Common myeloid progenitor, CD34-positive (primary cell): ENCODE data around the gene TSEN15.
"Not testable (repeated sequence)": the region's sequence is repeated elsewhere in the genome, so short reads cannot be mapped to it uniquely, and the experiment has no call there.

Experiments used
- CTCF ChIA-PET: fragments of 350-600 bp; sonication (Branson Sonifier 250); formaldehyde crosslinking; loops from one replicate; lab custom pipeline; 2021; ENCODE audit warnings: antibody characterized with exemption; lab: Charles Lee
- POLR2A ChIA-PET: fragments of 350-600 bp; sonication (Branson Sonifier 250); formaldehyde crosslinking; loops from one replicate; lab custom pipeline; 2021; ENCODE audit warnings: antibody characterized with exemption; lab: Charles Lee
- DNase-seq, 3 donors: peaks; one replicate each; pipeline versions ENCODE4 v3.0.0 to v3.0.0-alpha.2; 2013
- H3K27ac ChIP-seq, 2 experiments: 1 replicate in 1 of 2; 2 replicates in 1 of 2; pipeline ENCODE4 v1.7.0; 2013; ENCODE audit warnings: inconsistent platforms in 2 of 2, low read length in 2 of 2, mild to moderate bottlenecking in 2 of 2, low read depth in 1 of 2, moderate library complexity in 1 of 2; ENCODE audit not compliant: severe bottlenecking in 2 of 2, insufficient read depth in 1 of 2, poor library complexity in 1 of 2
- H3K27me3 ChIP-seq, 5 experiments: replicated peaks in 2 of 5; 1 replicate in 3 of 5; 2 replicates in 2 of 5; pipeline versions ENCODE4 v1.6.1 to v1.7.0; 2013; ENCODE audit warnings: low read length in 4 of 5, mild to moderate bottlenecking in 2 of 5, moderate library complexity in 2 of 5, inconsistent platforms in 1 of 5; ENCODE audit not compliant: insufficient read depth in 5 of 5, control insufficient read depth in 4 of 5
- H3K36me3 ChIP-seq, 4 experiments: 1 replicate in 2 of 4; 2 replicates in 2 of 4; pipeline versions ENCODE4 v1.6.1 to v1.7.0; 2013; ENCODE audit warnings: low read length in 3 of 4, control low read depth in 1 of 4, mild to moderate bottlenecking in 1 of 4; ENCODE audit not compliant: control insufficient read depth in 4 of 4, insufficient read depth in 4 of 4
- H3K4me1 ChIP-seq, 4 experiments: 1 replicate in 3 of 4; 2 replicates in 1 of 4; pipeline versions ENCODE4 v1.6.1 to v1.7.1; 2013; ENCODE audit warnings: low read length in 3 of 4, mild to moderate bottlenecking in 3 of 4, control low read depth in 1 of 4, inconsistent platforms in 1 of 4, moderate library complexity in 1 of 4; ENCODE audit not compliant: control insufficient read depth in 4 of 4, insufficient read depth in 4 of 4; ENCODE audit errors: control extremely low read depth in 1 of 4
- H3K4me3 ChIP-seq, 7 experiments: 1 replicate in 4 of 7; 2 replicates in 3 of 7; pipeline versions ENCODE4 v1.5.1 to v1.7.0; 2013; ENCODE audit warnings: mild to moderate bottlenecking in 7 of 7, low read length in 6 of 7, moderate library complexity in 6 of 7, inconsistent platforms in 2 of 7, low read depth in 2 of 7, control low read depth in 1 of 7; ENCODE audit not compliant: insufficient read depth in 4 of 7, control insufficient read depth in 1 of 7; ENCODE audit errors: extremely low read depth in 1 of 7
- H3K9me3 ChIP-seq, 5 experiments: 1 replicate in 4 of 5; 2 replicates in 1 of 5; pipeline versions ENCODE4 v1.6.1 to v1.7.1; 2013; ENCODE audit warnings: low read length in 4 of 5, mild to moderate bottlenecking in 2 of 5, inconsistent platforms in 1 of 5, low read depth in 1 of 5, moderate library complexity in 1 of 5; ENCODE audit not compliant: control insufficient read depth in 4 of 5, insufficient read depth in 2 of 5; ENCODE audit errors: control extremely low read depth in 1 of 5
- WGBS: methylation state at CpG from one replicate; pipeline ENCODE4 v1.1.5; 2013; ENCODE audit not compliant: insufficient coverage; 5-methylcytosine and 5-hydroxymethylcytosine counted together

Gene TSEN15

GRCh38 chr1:184088037-184088436, 36.5 kb downstream of the TSEN15 start:
- CTCF ChIA-PET = interaction anchor here (1.0 to 1.1 kb wide), 2 partner anchors 11 to 133 kb away, joined by 3 read pairs; no protein-coding TSS in a partner anchor

GRCh38 chr1:184093071-184093470, 41.5 kb downstream of the TSEN15 start:
- no peak for DNase-seq
- CTCF ChIA-PET = no interaction called here
- Histone ChIP-seq H3K27ac (no peak overlapping the region), H3K27me3 (no peaks in the 10 kb centered on the region), H3K9me3 (no peaks in the 10 kb centered on the region), H3K4me1 (no peaks in the 10 kb centered on the region), H3K4me3 (no peak overlapping the region), H3K36me3 (peaks cover 0 to 2% (median 0%) of the 10 kb centered on the region in 4 experiments)
- POLR2A ChIA-PET = no interaction called here
- WGBS = 100% methylated on average over 2 of the region's 2 CpGs

More at GRCh38 chr1:184088037-184088436, 36.5 kb downstream of the TSEN15 start:
- Histone ChIP-seq H3K4me1 (no peaks in the 10 kb centered on the region), H3K9me3 (peaks cover 0 to 5% (median 0%) of the 10 kb centered on the region in 5 experiments), H3K27ac (no peak overlapping the region), H3K4me3 (no peak overlapping the region), H3K36me3 (no peaks in the 10 kb centered on the region), H3K27me3 (no peaks in the 10 kb centered on the region)
- WGBS = 94% methylated on average over 6 of the region's 8 CpGs
- DNase-seq = no peak
- POLR2A ChIA-PET = no interaction called here

GRCh38 chr1:184096005-184096404, 44.5 kb downstream of the TSEN15 start:
- POLR2A ChIA-PET = no interaction called here
- CTCF ChIA-PET = no interaction called here

GRCh38 chr1:184096580-184096979, 45.0 kb downstream of the TSEN15 start:
- H3K4me1 ChIP-seq, H3K27me3 ChIP-seq, H3K27ac ChIP-seq, H3K36me3 ChIP-seq, DNase-seq, POLR2A ChIA-PET, H3K4me3 ChIP-seq, H3K9me3 ChIP-seq, CTCF ChIA-PET: not testable (repeated sequence)
- WGBS = 93% methylated on average over 2 of the region's 5 CpGs

More at GRCh38 chr1:184096005-184096404, 44.5 kb downstream of the TSEN15 start:
- H3K27me3 ChIP-seq = no peaks in the 10 kb centered on the region
- no peak for DNase-seq
- WGBS = no CpG with 5 or more reads among the region's 1 CpG
- no peak overlapping the region for H3K27ac ChIP-seq
- H3K9me3 ChIP-seq = no peaks in the 10 kb centered on the region
- no peaks in the 10 kb centered on the region for H3K4me1 ChIP-seq
- H3K4me3 ChIP-seq = no peak overlapping the region
- peaks cover 0 to 2% (median 0%) of the 10 kb centered on the region in 4 experiments for H3K36me3 ChIP-seq

DNA sequence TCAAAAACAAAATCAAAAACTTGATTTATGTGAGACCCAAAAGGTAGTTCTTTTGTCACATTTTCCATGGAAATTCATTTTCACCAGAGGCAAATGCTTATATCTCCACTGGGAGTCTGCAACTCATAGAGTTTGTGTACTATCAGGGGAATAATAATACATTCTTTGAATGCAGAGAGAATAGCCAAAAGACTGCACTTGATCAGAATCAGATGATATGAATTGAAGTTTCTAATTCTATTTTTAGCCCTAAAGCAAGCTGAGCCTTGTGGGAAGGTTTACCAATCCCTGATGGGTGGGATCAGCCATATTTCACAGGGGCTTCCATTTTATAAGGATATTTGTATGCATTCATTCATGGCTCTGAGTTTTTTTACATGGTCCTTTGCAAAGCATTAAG, 49.6 kb downstream of the TSEN15 start:
- Histone ChIP-seq H3K36me3 (peaks cover 0 to under 1% (median 0%) of the 10 kb centered on the region in 4 experiments), H3K4me3 (no peak overlapping the region), H3K27ac (no peak overlapping the region), H3K9me3 (peaks cover 0 to 13% (median 2%) of the 10 kb centered on the region in 5 experiments), H3K4me1 (no peaks in the 10 kb centered on the region), H3K27me3 (no peaks in the 10 kb centered on the region)
- CTCF ChIA-PET = no interaction called here
- no peak for DNase-seq
- POLR2A ChIA-PET = no interaction called here

DNA sequence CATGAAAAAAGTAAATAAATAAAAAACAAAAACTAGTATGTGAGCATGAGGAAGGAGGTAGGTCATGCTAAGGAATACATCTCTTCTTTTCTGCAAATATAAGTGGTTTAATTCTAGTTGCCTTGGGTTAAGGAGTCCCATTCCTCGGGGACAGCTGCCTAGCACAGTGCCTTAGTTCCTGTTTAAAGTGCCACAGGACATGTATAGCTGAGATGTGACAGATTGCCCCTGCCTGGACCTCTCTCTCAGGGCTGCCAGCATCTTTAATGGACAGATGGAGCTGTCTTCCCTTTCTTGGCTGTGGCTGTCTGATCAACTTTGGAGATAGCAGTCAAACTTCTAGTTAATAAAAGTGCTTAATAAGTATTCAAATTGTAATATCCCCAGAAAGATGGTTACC, 50.0 kb downstream of the TSEN15 start:
- 57% methylated on average over 1 of the region's 1 CpG for WGBS
- Histone ChIP-seq H3K36me3 (no peaks in the 10 kb centered on the region), H3K27ac (no peak overlapping the region), H3K9me3 (peaks cover 0 to 15% (median 2%) of the 10 kb centered on the region in 5 experiments), H3K27me3 (no peaks in the 10 kb centered on the region), H3K4me3 (no peak overlapping the region), H3K4me1 (no peaks in the 10 kb centered on the region)
- no peak for DNase-seq
- ChIA-PET POLR2A (no interaction called here), CTCF (no interaction called here)

DNA sequence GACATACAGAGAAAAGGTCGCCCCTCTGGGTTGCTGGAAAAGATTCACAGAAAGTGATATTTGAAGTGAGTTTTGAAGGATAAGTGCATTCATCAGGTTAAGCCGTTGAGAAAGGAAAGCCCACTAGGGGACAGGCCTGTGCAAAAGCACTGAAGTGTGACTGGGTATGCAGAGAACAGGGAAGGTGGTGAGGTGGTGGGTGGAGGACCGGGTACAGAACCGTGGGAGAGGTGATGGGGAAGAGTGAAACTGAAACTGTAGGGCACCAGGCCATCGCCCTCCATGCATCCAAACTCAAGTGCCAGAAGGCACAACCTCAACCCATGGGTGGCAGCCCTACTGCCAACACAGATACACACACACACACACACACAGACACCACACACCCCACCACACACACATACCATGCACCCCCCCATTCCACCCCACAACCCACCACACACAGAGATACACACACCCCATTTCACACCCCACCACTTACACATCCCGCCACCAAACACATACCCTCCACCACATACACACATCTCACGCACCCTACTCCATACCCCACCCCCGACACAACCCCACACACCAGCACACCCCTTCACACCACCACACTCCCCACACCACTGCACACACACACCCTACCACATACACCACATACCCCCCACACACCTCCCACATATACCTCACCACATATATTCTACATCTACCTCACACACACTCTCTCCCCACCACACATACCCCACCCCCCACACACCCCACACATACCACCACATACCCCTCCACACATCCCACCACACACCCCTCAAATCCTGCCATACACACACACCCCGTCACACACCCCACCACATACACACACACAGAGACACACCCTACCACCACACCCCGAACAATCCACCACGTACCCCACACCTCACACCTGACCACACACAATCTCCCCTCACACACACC, 59.0 kb downstream of the TSEN15 start:
- POLR2A ChIA-PET = no interaction called here
- DNase-seq = peak; percentile 13 to 77 (median 69)

More for the DNA sequence above, 59.0 kb downstream of the TSEN15 start:
- no peak overlapping the region for H3K27ac ChIP-seq
- 82% methylated on average over 7 of the region's 11 CpGs for WGBS
- H3K9me3 ChIP-seq = peaks cover 0 to 9% (median 2%) of the 10 kb centered on the region in 5 experiments
- no peaks in the 10 kb centered on the region for H3K27me3 ChIP-seq
- H3K36me3 ChIP-seq = no peaks in the 10 kb centered on the region
- H3K4me3 ChIP-seq = no peak overlapping the region
- CTCF ChIA-PET = no interaction called here
- H3K4me1 ChIP-seq = no peaks in the 10 kb centered on the region
